AG09319 (cell line): Measurements from ENCODE around the gene PJVK.
"Not testable (repeated sequence)": the region's sequence is repeated elsewhere in the genome, so short reads cannot be mapped to it uniquely, and the experiment has no call there.

Experiments
- DNase-seq: peaks from one replicate; pipeline ENCODE4 v3.0.0-alpha.2; 2010; ENCODE audit warnings: low read depth; ENCODE audit errors: extremely low read depth
- TF ChIP-seq, protein P1 (sequence below): IDR thresholded peaks from 2 replicates; pipeline ENCODE4 v1.5.1; 2011; ENCODE audit warnings: low read depth, mild to moderate bottlenecking, inconsistent platforms, low read length, moderate library complexity

The PJVK gene

DNA sequence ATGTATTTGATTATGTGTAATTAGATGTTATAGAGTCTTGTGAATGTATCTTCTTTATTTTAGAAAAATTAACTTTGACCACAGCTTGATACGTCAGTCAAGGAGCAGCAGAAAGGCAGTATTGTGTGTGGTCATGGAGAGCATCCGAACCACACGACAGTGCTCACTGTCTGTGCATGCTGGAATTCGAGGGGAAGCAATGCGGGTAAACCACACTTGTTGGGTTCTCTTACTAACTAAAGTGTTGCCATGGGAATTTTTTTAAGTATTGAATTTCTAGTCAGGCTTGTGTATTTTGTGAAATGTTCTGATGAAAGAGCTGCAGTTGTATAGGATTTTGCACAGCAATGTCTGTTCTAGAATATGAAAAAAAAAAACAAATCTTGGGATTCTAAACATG is 4.8 kb downstream of the PJVK start:
- no peak for DNase-seq
- TF ChIP-seq, protein P1, sequence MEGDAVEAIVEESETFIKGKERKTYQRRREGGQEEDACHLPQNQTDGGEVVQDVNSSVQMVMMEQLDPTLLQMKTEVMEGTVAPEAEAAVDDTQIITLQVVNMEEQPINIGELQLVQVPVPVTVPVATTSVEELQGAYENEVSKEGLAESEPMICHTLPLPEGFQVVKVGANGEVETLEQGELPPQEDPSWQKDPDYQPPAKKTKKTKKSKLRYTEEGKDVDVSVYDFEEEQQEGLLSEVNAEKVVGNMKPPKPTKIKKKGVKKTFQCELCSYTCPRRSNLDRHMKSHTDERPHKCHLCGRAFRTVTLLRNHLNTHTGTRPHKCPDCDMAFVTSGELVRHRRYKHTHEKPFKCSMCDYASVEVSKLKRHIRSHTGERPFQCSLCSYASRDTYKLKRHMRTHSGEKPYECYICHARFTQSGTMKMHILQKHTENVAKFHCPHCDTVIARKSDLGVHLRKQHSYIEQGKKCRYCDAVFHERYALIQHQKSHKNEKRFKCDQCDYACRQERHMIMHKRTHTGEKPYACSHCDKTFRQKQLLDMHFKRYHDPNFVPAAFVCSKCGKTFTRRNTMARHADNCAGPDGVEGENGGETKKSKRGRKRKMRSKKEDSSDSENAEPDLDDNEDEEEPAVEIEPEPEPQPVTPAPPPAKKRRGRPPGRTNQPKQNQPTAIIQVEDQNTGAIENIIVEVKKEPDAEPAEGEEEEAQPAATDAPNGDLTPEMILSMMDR: no peak

DNA sequence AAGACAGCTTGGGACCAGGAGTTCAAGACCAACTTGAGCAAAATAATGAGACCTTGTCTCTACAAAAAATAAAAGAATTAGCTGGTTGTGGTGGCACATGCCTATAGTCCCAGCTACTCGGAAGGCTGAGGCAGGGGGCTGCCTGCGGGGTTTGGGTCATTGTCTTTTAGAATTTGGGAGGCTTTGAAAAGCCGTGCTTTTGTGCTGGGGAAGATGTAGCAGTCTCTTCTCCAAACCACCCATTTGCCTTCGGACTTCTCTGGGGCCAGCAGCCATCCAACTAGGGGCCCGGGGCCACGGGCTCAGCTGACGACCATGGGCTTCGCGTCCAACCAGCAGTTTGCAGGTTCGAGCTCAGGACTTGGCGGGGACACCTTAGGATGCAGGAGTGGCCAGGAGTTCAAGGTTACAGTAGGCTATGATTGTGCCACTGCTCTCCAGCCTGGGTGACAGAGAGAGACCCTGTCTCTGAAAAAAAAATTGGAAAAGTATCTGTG is 6.3 kb downstream of the PJVK start:
- no peak for DNase-seq
- TF ChIP-seq, protein P1: no peak

DNA sequence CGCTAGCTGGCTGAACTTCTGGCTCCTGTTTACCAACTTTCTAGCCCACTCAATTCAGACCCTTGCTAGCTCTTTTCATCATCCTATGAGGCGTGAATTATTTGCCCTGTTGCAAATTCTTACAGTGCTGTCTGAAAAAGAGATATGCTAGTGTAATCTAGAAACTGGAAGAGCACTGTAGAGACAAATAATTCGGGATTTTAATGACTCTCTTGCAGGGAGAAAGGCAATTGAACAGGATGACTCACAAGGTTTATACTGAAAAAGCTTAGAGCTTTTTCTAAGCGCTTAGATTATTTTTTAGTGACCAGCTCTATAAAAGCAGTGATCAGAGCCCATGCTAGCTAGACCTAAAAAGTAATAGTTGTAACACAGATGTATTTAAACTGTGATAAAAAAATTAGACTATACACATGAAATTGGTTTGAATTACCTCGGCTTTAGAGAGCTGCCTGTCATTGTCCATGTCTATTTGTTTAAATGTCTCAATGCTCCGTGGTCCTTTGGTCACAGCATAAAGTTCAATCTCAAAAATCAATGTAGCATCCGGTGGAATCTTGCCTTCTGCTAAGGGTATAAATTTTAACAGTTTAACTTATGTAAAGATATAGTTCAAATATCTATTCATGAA is 18.2 kb downstream of the PJVK start:
- TF ChIP-seq, protein P1: no peak
- DNase-seq: no peak

DNA sequence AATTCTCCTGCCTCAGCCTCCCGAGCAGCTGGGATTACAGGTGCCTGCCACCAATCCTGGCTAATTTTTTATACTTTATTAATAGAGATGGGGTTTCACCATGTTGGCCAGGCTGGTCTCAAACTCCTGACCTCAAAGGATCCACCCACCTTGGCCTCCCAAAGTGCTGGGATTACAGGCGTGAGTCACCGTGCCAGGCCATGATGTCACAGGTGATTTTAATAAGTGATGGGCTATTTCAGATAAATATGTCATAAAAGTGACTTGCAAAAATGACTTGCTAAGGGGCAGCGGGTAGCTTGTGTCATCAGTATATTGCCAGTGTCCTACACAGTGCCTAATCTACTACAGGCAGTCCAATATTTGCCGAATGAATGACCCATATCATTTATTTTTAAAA is 20.1 kb downstream of the PJVK start:
- DNase-seq: not testable (repeated sequence)

DNA sequence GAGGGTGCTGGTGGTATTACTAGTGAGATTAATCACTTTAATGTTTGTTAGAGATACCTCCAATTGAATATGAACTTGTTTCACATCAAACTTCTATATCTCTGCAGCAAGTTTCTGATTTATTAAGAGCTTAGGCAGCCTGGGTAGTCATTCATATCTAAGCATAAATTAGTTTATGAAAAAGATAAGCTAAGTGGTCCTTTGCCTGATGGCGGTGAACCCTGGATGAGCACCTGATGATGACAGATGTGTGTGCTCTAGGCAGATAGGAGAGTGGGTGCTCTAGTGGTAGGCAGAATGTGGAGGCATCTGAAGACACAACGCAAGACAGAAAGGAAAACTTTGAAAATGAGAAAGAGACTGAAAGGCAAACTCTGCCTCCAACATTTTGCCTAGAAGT is 22.2 kb downstream of the PJVK start:
- DNase-seq: no peak
- TF ChIP-seq, protein P1: no peak

DNA sequence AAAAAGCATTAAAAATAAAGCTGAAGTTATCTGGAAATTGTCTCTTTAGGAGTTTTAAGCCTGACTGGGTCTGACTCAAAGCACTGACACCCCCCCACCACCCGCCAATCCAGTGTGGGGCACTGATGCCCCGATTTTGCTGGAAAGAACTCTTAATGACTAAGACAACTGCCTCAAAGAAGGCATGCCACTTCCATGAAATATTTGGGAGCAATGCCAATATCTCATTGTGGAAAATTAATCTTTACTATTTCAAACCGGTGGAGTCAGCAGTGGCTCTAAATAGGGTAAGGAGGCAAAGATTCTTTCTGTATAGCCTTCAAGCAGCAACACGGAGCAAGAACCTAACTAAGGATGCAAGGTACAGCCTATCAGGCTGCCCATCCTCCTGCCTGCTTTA is 22.8 kb downstream of the PJVK start:
- no peak for DNase-seq
- TF ChIP-seq, protein P1: no peak

DNA sequence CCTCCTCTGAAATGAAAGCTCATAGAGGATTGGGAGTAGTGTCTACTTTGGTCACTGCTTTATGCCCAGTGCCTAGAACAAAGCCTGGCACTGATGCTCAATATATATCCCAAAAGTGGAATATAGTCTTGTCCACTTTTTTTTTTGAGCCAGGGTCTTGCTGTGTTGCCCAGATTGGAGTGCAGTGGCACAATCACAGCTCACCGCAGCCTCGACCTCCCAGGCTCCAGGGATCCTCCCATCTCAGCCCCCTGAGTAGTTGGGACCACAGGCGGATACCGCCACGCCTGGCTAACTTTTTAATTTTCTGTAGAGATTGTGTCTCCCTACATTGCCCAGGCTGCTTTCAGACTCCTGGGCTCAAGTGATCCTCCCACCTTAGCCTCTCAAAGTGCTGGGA is 23.4 kb downstream of the PJVK start:
- no peak for DNase-seq
- TF ChIP-seq, protein P1: no peak

DNA sequence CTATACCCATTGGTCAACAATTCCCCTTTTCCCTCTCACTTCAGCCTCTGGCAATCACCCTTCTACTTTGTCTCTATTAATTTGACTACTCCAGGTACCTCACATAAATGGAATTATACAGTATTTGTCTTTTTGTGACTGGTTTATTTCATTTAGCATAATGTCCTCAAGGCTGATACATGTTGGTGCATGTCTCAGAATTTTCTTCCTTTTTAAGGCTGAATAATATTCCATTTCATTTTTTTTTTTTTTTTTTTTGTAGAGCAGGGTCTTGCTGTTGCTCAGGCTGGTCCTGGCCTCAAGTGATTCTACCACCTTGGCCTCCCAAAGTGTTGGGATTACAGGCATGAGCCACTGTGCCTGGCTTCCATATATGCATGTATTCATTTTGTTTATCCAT is 25.3 kb downstream of the PJVK start:
- TF ChIP-seq, protein P1: no peak
- DNase-seq: no peak
